Measurements from ENCODE around the gene IL12RB2. TPM values are rescaled to one million over a fixed set of nuclear protein-coding genes. Genes with fewer than 3 reads are reported as not detected.
A peak's percentile ranks its signal among the peaks of the same experiment; 100 is the strongest.

Gene IL12RB2
- total and polyA plus RNA-seq, 2 experiments from 2014 or later = 0.06 TPM; not detected in 1

GRCh38 chr1:67359592-67359991, 51.9 kb downstream of the IL12RB2 start:
- Histone ChIP-seq H3K36me3 (ENCODE audit: low read depth) (no peaks in the 10 kb centered on the region), H4K20me1 (ENCODE audit: insufficient read depth) (no peaks in the 10 kb centered on the region), H2AFZ (no peak overlapping the region), H3K4me3 (no peak overlapping the region), H3K27ac (no peak overlapping the region), H3K4me1 (ENCODE audit: insufficient read depth) (peaks cover 14% of the 10 kb centered on the region), H3K9me3 (ENCODE audit: low read depth) (no peaks in the 10 kb centered on the region), H3K4me2 (ENCODE audit: unreplicated experiment) (no peak overlapping the region), H3K9me2 (ENCODE audit: insufficient read depth) (no peaks in the 10 kb centered on the region), H3F3A (ENCODE audit: insufficient read depth) (no peaks in the 10 kb centered on the region; the same call in 1 of the 2 replicates), H3K9ac (no peak overlapping the region), H3K27me3 (replicated peaks; ENCODE audit: insufficient read depth) (no peaks in the 10 kb centered on the region), H3K79me2 (ENCODE audit: insufficient read depth) (no peaks in the 10 kb centered on the region)
- TF ChIP-seq EZH2phosphoT487 (IDR thresholded peaks at IDR 0.05; ENCODE audit: insufficient read depth, low read depth) (no peak), EZH2 (IDR thresholded peaks at IDR 0.05; ENCODE audit: insufficient read depth, poor library complexity, severe bottlenecking) (no peak)
- WGBS, 2 experiments (ENCODE audit: low coverage in 1 of 2, low lambda C conversion rate in 2 of 2, missing lambda C conversion rate in 2 of 2) = 95 to 96% methylated on average over 1 of the region's 1 CpG
- no peak for DNase-seq
- in situ Hi-C loops (cut with MboI) = no loop called here

- TF ChIP-seq EZH2 (IDR thresholded peaks at IDR 0.05; ENCODE audit: insufficient read depth, poor library complexity, severe bottlenecking) = no peak
- TF ChIP-seq EZH2phosphoT487 (IDR thresholded peaks at IDR 0.05; ENCODE audit: insufficient read depth, low read depth) = no peak
- H3K9me3 ChIP-seq (ENCODE audit: low read depth) = no peaks in the 10 kb centered on the region
- no peak overlapping the region for H3K4me2 ChIP-seq (ENCODE audit: unreplicated experiment)
- H3K4me1 ChIP-seq (ENCODE audit: insufficient read depth) = no peaks in the 10 kb centered on the region; the same call in 1 of the 2 replicates
- H3K9ac ChIP-seq = no peak overlapping the region
- H3K36me3 ChIP-seq (ENCODE audit: low read depth) = no peaks in the 10 kb centered on the region
- WGBS, 2 experiments (ENCODE audit: low coverage in 1 of 2, low lambda C conversion rate in 2 of 2, missing lambda C conversion rate in 2 of 2) = 89 to 91% methylated on average over 5 of the region's 5 CpGs
- in situ Hi-C loops (cut with MboI) = no loop called here
- no peak overlapping the region for H3K27ac ChIP-seq
- H3K79me2 ChIP-seq (ENCODE audit: insufficient read depth) = no peaks in the 10 kb centered on the region
- H3K9me2 ChIP-seq (ENCODE audit: insufficient read depth) = no peaks in the 10 kb centered on the region
- H3K27me3 ChIP-seq (replicated peaks; ENCODE audit: insufficient read depth) = no peaks in the 10 kb centered on the region
- H4K20me1 ChIP-seq (ENCODE audit: insufficient read depth) = no peaks in the 10 kb centered on the region
- no peaks in the 10 kb centered on the region; the same call in 1 of the 2 replicates for H3F3A ChIP-seq (ENCODE audit: insufficient read depth)
- no peak overlapping the region for H2AFZ ChIP-seq
- DNase-seq = no peak
- no peak overlapping the region for H3K4me3 ChIP-seq
These were observed 54.0 kb downstream of the IL12RB2 start for GRCh38 chr1:67361641-67362040.

- DNase-seq = peak; percentile 6
- Histone ChIP-seq H2AFZ (no peak overlapping the region), H3K4me1 (ENCODE audit: insufficient read depth) (no peaks in the 10 kb centered on the region), H3K9me3 (ENCODE audit: low read depth) (no peaks in the 10 kb centered on the region), H3K4me3 (no peak overlapping the region), H3K9ac (no peak overlapping the region), H3K9me2 (ENCODE audit: insufficient read depth) (no peaks in the 10 kb centered on the region), H3K27me3 (replicated peaks; ENCODE audit: insufficient read depth) (no peaks in the 10 kb centered on the region), H3K79me2 (ENCODE audit: insufficient read depth) (no peaks in the 10 kb centered on the region), H3K36me3 (ENCODE audit: low read depth) (no peaks in the 10 kb centered on the region), H4K20me1 (ENCODE audit: insufficient read depth) (no peaks in the 10 kb centered on the region), H3K27ac (no peak overlapping the region), H3F3A (ENCODE audit: insufficient read depth) (no peaks in the 10 kb centered on the region), H3K4me2 (ENCODE audit: unreplicated experiment) (no peak overlapping the region)
- in situ Hi-C loops (cut with MboI) = no loop called here
- 61 to 63% methylated on average over 8 of the region's 8 CpGs for WGBS, 2 experiments (ENCODE audit: low coverage in 1 of 2, low lambda C conversion rate in 2 of 2, missing lambda C conversion rate in 2 of 2)
- TF ChIP-seq EZH2 (IDR thresholded peaks at IDR 0.05; ENCODE audit: insufficient read depth, poor library complexity, severe bottlenecking) (no peak), EZH2phosphoT487 (IDR thresholded peaks at IDR 0.05; ENCODE audit: insufficient read depth, low read depth) (no peak)
These were observed 59.8 kb downstream of the IL12RB2 start for GRCh38 chr1:67367370-67368045.

DNA sequence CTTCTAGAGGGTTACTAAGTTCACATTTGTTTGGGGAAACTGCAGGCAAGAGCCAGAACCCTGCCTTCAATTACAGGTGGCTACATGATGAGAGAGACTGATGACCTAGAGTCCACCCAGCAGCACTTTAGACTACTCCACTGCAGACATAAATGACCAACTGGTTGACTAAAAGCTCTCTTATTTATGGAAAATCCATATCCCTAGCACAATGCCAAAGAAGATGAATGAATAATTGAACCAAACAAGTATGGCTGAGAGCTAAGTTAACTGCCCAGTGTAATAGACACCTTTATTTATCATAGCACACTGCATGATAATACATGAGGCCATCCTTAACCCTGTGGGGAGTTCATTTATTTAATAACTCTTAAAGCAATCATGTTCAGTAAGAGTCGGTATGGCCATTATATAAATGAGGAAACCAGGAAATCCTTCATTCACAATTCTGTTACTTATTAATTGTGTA, 60.4 kb downstream of the IL12RB2 start:
- 67 to 72% methylated on average over 1 of the region's 1 CpG for WGBS, 2 experiments (ENCODE audit: low coverage in 1 of 2, low lambda C conversion rate in 2 of 2, missing lambda C conversion rate in 2 of 2)
- Histone ChIP-seq H3K4me1 (ENCODE audit: insufficient read depth) (no peaks in the 10 kb centered on the region), H3K9me2 (ENCODE audit: insufficient read depth) (no peaks in the 10 kb centered on the region), H2AFZ (no peak overlapping the region), H3K36me3 (ENCODE audit: low read depth) (no peaks in the 10 kb centered on the region), H3K79me2 (ENCODE audit: insufficient read depth) (no peaks in the 10 kb centered on the region), H3F3A (ENCODE audit: insufficient read depth) (no peaks in the 10 kb centered on the region), H3K27me3 (replicated peaks; ENCODE audit: insufficient read depth) (no peaks in the 10 kb centered on the region), H3K4me2 (ENCODE audit: unreplicated experiment) (no peak overlapping the region), H4K20me1 (ENCODE audit: insufficient read depth) (no peaks in the 10 kb centered on the region), H3K9ac (no peak overlapping the region), H3K27ac (no peak overlapping the region), H3K9me3 (ENCODE audit: low read depth) (no peaks in the 10 kb centered on the region), H3K4me3 (no peak overlapping the region)
- in situ Hi-C loops (cut with MboI) = no loop called here
- TF ChIP-seq EZH2phosphoT487 (IDR thresholded peaks at IDR 0.05; ENCODE audit: insufficient read depth, low read depth) = no peak
- no peak for TF ChIP-seq EZH2 (IDR thresholded peaks at IDR 0.05; ENCODE audit: insufficient read depth, poor library complexity, severe bottlenecking)
- DNase-seq = no peak
